Esophagus muscularis mucosa (tissue), 3 donors: ENCODE results near the gene DAB1.

Experiments
- POLR2A ChIP-seq: fragments of 450-650 bp; IDR thresholded peaks from one replicate; pipeline ENCODE4 v1.6.1; 2017; ENCODE audit warnings: antibody characterized with exemption, moderate library complexity, mild to moderate bottlenecking, low read depth
- TF ChIP-seq, protein P1 (sequence below), 3 experiments: fragments of 200-600 bp in 2 of 3; fragments of 450-650 bp in 1 of 3; sonication (generic) in 2 of 3; IDR thresholded peaks; one replicate each; pipeline ENCODE4 v1.5.1; 2017 to 2019; ENCODE audit warnings: antibody characterized with exemption in 3 of 3, mild to moderate bottlenecking in 2 of 3, moderate library complexity in 1 of 3

DNA sequence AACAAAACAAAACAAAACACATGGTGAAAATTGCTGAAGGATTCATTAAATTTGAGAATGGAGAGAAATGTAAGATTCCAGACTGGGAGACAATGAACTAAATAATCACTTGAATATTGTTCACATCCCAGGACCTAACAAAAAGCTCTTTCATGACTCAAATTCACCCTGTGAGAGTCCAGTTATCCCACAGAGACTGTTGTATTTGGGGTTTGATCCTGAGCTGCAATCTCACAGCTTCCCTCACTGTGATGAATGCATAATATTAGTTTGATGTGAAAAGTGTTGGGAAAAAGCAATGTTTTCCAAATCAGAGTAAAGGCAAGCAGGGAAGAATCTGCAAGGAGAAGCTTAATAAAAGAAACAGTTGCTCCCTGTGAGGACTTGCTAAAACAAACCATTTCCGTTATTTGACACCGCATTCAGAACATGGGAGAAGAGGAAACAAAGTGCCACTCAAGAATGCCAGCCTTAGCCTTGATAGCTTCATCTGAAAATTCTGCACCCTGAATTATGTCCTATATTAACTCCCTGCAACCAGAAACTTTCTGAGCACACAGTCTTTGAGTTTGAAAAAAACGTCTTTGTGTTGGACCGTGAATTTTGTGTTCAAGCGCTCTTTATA is 208.8 kb downstream of the DAB1 start:
- no peak for TF ChIP-seq POLR2A
- TF ChIP-seq, protein P1, sequence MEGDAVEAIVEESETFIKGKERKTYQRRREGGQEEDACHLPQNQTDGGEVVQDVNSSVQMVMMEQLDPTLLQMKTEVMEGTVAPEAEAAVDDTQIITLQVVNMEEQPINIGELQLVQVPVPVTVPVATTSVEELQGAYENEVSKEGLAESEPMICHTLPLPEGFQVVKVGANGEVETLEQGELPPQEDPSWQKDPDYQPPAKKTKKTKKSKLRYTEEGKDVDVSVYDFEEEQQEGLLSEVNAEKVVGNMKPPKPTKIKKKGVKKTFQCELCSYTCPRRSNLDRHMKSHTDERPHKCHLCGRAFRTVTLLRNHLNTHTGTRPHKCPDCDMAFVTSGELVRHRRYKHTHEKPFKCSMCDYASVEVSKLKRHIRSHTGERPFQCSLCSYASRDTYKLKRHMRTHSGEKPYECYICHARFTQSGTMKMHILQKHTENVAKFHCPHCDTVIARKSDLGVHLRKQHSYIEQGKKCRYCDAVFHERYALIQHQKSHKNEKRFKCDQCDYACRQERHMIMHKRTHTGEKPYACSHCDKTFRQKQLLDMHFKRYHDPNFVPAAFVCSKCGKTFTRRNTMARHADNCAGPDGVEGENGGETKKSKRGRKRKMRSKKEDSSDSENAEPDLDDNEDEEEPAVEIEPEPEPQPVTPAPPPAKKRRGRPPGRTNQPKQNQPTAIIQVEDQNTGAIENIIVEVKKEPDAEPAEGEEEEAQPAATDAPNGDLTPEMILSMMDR (IDR thresholded peaks at IDR 0.05): no peak
